Activated T-cell treated with anti-CD3 and anti-CD28 coated beads, Interleukin-2, amount 50 U/mL, for 1 hour (primary cell): ENCODE data around the gene PNKD.

ENCODE experiments used
- DNase-seq: peaks from one replicate; pipeline ENCODE4 v3.0.0-alpha.2; 2020

Gene PNKD

GRCh38 chr2:218269900-218270720, at the start of gene PNKD, which contains the start of gene AAMP:
PNKD (plus strand) TSS chr2:218270519; CDS start chr2:218270536, 17 bp downstream.
AAMP (minus strand) TSS chr2:218270137; CDS start chr2:218270086, 51 bp downstream.
- DNase-seq = peak; percentile 100

GRCh38 chr2:218221000-218221399, 49.3 kb upstream of the PNKD start:
- DNase-seq = no peak

- DNase-seq = no peak
Observed at GRCh38 chr2:218223046-218223445, 47.3 kb upstream of the PNKD start.

- DNase-seq = no peak
Observed at GRCh38 chr2:218224186-218224585, 46.1 kb upstream of the PNKD start.

- no peak for DNase-seq
Observed at GRCh38 chr2:218226903-218227302, 43.4 kb upstream of the PNKD start.

- DNase-seq = no peak
Observed at GRCh38 chr2:218228366-218229090, 41.8 kb upstream of the PNKD start.

GRCh38 chr2:218229239-218229638, 41.1 kb upstream of the PNKD start:
- DNase-seq = no peak

- no peak for DNase-seq
Observed at GRCh38 chr2:218229851-218230250, 40.5 kb upstream of the PNKD start.

- no peak for DNase-seq
Observed at GRCh38 chr2:218230882-218231281, 39.4 kb upstream of the PNKD start.

GRCh38 chr2:218233543-218233942, 36.8 kb upstream of the PNKD start:
- no peak for DNase-seq

- DNase-seq = no peak
Observed at GRCh38 chr2:218234521-218234920, 35.8 kb upstream of the PNKD start.

- no peak for DNase-seq
Observed at GRCh38 chr2:218235017-218235416, 35.3 kb upstream of the PNKD start.

- DNase-seq = no peak
Observed at GRCh38 chr2:218236829-218237228, 33.5 kb upstream of the PNKD start.

GRCh38 chr2:218238887-218239286, 31.4 kb upstream of the PNKD start:
- DNase-seq = no peak

GRCh38 chr2:218244204-218244603, 26.1 kb upstream of the PNKD start:
- no peak for DNase-seq

GRCh38 chr2:218244665-218245064, 25.7 kb upstream of the PNKD start:
- no peak for DNase-seq

- DNase-seq = no peak
Observed at GRCh38 chr2:218245214-218245613, 25.1 kb upstream of the PNKD start.

- DNase-seq = peak; percentile 10
Observed at GRCh38 chr2:218249691-218250090, 20.6 kb upstream of the PNKD start.

GRCh38 chr2:218252509-218253231, 17.6 kb upstream of the PNKD start:
- DNase-seq = peak; percentile 15

GRCh38 chr2:218253232-218253625, 17.1 kb upstream of the PNKD start:
- peak; percentile 10 for DNase-seq

- DNase-seq = no peak
Observed at GRCh38 chr2:218255446-218255845, 14.9 kb upstream of the PNKD start.

GRCh38 chr2:218256612-218257350, 13.5 kb upstream of the PNKD start:
- peak; percentile 21 for DNase-seq
